ENCODE data around the gene KCNMB2.

Gene KCNMB2

GRCh38 chr3:178806651-178807050, 270.4 kb downstream of the KCNMB2 start:
- Histone ChIP-seq H3K4me3 (replicated peaks; ENCODE audit: insufficient read depth, low read length) (no peak overlapping the region), H3K27me3 (ENCODE audit: insufficient read depth, poor library complexity, severe bottlenecking) (no peaks in the 10 kb centered on the region), H3K27ac (replicated peaks) (no peak overlapping the region)
- no peak for DNase-seq (ENCODE audit: low read depth in 1 of 2, low spot score in 1 of 2)
- no peak for TF ChIP-seq SPI1 (IDR thresholded peaks at IDR 0.05; ENCODE audit: borderline replicate concordance, low read depth)
- TF ChIP-seq, protein P1, sequence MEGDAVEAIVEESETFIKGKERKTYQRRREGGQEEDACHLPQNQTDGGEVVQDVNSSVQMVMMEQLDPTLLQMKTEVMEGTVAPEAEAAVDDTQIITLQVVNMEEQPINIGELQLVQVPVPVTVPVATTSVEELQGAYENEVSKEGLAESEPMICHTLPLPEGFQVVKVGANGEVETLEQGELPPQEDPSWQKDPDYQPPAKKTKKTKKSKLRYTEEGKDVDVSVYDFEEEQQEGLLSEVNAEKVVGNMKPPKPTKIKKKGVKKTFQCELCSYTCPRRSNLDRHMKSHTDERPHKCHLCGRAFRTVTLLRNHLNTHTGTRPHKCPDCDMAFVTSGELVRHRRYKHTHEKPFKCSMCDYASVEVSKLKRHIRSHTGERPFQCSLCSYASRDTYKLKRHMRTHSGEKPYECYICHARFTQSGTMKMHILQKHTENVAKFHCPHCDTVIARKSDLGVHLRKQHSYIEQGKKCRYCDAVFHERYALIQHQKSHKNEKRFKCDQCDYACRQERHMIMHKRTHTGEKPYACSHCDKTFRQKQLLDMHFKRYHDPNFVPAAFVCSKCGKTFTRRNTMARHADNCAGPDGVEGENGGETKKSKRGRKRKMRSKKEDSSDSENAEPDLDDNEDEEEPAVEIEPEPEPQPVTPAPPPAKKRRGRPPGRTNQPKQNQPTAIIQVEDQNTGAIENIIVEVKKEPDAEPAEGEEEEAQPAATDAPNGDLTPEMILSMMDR (IDR thresholded peaks at IDR 0.05; ENCODE audit: insufficient read depth, low read length) = no peak
- TF ChIP-seq REST (IDR thresholded peaks at IDR 0.05; ENCODE audit: insufficient replicate concordance, low read depth) = no peak
- no peak for TF ChIP-seq GABPA (IDR thresholded peaks at IDR 0.05; ENCODE audit: low read depth)
- no peak for TF ChIP-seq POLR2AphosphoS5 (IDR thresholded peaks at IDR 0.05; ENCODE audit: low read depth)

GRCh38 chr3:178807694-178808093, 271.5 kb downstream of the KCNMB2 start:
- TF ChIP-seq POLR2AphosphoS5 (IDR thresholded peaks at IDR 0.05; ENCODE audit: low read depth) (no peak), SPI1 (IDR thresholded peaks at IDR 0.05; ENCODE audit: borderline replicate concordance, low read depth) (no peak), REST (IDR thresholded peaks at IDR 0.05; ENCODE audit: insufficient replicate concordance, low read depth) (no peak), GABPA (IDR thresholded peaks at IDR 0.05; ENCODE audit: low read depth) (no peak)
- TF ChIP-seq, protein P1 (IDR thresholded peaks at IDR 0.05; ENCODE audit: insufficient read depth, low read length) = no peak
- no peak for DNase-seq (ENCODE audit: low read depth in 1 of 2, low spot score in 1 of 2)
- H3K4me3 ChIP-seq (replicated peaks; ENCODE audit: insufficient read depth, low read length) = no peak overlapping the region
- H3K27ac ChIP-seq (replicated peaks) = no peak overlapping the region
- H3K27me3 ChIP-seq (ENCODE audit: insufficient read depth, poor library complexity, severe bottlenecking) = no peaks in the 10 kb centered on the region

- no peak overlapping the region for H3K4me3 ChIP-seq (replicated peaks; ENCODE audit: insufficient read depth, low read length)
- TF ChIP-seq POLR2AphosphoS5 (IDR thresholded peaks at IDR 0.05; ENCODE audit: low read depth) = no peak
- TF ChIP-seq, protein P1 (IDR thresholded peaks at IDR 0.05; ENCODE audit: insufficient read depth, low read length) = no peak
- no peak for TF ChIP-seq GABPA (IDR thresholded peaks at IDR 0.05; ENCODE audit: low read depth)
- no peak for TF ChIP-seq REST (IDR thresholded peaks at IDR 0.05; ENCODE audit: insufficient replicate concordance, low read depth)
- no peak for TF ChIP-seq SPI1 (IDR thresholded peaks at IDR 0.05; ENCODE audit: borderline replicate concordance, low read depth)
- H3K27ac ChIP-seq (replicated peaks) = no peak overlapping the region
- H3K27me3 ChIP-seq (ENCODE audit: insufficient read depth, poor library complexity, severe bottlenecking) = no peaks in the 10 kb centered on the region
- DNase-seq (ENCODE audit: low read depth in 1 of 2, low spot score in 1 of 2) = no peak
These were observed 272.5 kb downstream of the KCNMB2 start for GRCh38 chr3:178808748-178809147.

Measured in HL-60 (cell line).